ENCODE measurements around the gene COQ4. TPM values are rescaled to one million over a fixed set of nuclear protein-coding genes. Genes with fewer than 3 reads are reported as not detected.

COQ4 gene
- total RNA-seq, result 61.1 and 63.0 TPM in 2 replicates

DNA sequence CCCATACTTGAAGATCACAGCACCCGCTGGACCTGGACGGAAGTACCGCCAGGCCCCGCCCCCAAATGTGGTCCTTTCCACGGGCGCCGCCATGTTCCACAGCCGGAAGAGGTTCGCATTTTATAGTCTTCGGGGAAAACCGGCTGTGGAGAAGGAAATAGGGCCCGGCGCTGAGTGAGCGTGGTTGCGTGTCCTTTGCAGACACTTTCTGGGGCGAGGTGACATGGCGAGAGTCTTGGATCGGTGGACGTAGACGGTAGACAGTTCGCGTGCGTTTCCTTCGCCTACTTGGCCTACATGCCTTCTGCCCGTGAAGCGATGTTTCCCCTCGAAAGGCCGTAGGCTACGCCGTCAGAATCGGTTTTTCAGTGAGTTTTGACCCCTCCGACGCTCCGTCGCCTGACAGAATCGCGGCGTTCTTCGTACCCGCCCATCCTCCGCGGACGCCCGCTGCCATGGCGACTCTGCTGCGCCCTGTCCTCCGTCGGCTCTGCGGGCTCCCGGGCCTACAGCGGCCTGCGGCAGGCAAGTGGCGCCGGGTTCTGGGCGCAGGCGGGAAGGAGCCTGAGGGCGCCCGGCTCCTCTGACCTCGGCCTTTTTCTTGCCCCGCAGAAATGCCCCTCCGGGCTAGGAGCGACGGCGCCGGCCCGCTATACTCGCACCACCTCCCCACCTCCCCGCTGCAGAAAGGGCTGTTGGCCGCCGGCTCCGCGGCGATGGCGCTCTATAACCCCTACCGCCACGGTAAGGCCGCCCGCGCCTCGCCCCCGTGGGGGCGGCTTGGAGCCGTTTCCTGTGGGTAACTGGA, at the start of gene COQ4, which contains the start of gene TRUB2:
TSS of gene COQ4 (plus strand) at position 436 of the 808 bp plus-strand sequence. CDS start at position 456, 20 bp downstream.
TSS of gene TRUB2 (minus strand) at position 44 of the 808 bp plus-strand sequence. CDS start at position 5, 39 bp downstream.

DNA sequence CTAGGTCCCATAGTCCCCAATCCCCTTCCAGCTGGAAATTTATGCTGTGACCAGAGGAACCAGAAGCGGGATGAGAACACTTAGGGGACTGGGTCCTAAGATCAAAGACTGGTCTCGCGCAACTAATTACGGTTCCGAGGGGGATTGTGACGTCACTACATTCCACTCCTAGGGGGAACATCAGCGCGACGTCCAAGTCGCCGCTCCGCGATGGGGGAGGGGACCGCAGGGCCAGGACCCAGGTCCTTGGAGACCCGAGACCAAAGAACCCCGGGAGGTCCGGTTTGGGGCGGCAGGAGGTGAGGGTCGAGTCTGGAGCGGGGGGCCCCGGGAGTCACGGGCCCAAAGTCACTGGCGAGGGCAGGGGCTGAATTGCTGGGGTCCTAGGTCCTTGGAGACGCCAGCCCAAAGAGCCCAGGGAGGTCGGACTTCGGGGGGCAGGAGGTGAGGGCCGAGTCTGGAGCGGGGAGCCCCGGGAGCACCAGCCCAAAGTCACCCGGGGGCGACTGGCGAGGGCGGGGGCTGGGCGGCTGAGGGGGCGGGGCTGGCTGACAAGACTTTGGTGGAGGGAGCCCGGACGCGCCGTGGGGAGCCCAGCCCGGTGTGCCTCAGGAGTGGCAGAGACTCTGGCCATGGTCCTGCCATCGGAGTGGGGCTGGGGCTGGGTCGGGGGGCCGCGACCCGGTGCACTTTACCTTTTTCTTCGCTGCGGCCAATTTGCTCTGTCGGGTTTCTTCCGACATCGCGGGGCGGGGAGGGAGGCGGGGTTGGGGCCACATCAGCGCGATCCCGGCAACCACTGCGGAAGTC, 47.2 kb upstream of the COQ4 start, which contains the start of gene GOLGA2:
TSS of gene GOLGA2 (minus strand) at position 810 of the 810 bp plus-strand sequence. CDS start at position 779, 31 bp downstream.

DNA sequence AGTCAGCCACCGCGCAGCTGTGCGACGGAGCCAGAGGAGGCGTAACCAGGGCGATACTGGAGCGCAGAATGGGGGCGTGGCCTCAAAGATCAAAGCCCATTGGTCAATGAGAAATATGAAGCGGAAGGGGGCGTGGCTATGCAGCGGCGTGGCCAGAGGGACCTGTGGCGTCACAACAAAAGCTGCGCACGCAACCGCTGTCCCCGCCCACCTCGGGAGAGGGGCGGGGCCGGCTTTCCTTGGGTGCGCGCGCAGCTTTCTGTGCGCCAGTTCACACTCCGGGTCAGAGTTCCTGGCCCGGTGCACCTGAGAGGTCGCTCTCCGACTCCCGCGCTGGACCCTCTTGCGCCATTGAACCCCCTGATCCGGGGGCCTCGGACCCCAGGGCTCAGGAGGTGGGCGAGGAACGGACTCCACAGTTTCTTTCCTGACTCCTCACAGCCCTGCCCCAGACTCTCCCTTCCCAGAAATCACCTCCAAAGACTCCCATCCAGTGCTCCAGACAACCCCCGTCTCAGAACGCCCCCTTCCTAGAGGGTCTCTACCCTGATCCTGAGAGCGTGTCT, 46.5 kb upstream of the COQ4 start, which contains the start of gene SWI5:
TSS of gene SWI5 (plus strand) at position 269 of the 566 bp plus-strand sequence.

DNA sequence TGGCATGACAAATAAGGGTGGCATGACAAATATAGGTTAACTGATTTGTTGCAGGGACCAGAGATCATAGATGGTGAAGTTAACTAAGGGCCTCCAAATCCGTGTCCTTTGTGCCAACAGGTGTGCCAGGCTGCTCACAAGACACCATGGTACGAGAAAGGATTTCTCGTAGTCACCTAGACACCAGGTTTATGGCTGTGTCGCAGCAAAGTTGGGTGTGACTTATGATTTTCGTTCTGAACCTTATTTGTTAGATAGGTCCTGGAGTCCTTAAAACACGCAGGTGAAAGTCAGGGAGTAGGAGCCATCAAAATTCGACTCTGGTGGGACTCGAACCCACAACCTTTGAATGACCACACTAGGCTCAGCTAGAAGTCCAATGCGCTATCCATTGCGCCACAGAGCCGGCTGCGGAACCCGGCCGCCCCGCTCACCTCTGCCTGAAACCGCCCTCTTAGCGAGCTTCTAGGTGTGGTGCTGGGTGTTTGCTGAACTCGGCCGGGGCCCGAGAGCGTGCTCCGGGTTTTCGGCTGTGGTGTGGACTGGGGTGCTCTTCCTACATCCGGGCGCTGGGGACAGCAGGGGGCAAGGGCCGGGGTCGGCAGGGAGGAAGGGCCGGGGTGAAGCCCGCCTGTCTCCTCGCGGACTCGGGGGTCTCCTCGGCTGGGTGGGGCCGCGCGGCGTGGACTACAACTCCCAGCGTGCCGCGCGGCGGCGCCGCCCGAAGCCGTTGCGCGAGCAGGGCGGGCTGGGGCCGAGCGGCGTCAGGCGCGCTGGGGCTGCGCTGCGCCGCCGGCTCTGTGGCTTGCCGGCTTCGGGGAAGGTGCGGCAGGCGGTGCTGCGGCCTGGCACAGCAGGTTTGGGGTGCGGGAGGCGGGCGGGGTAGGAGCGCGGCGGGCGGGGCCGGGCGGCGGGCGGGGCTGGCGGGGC, 17.4 kb downstream of the COQ4 start, which contains the start of gene SLC27A4:
TSS of gene SLC27A4 (plus strand) at position 767 of the 930 bp plus-strand sequence. CDS start 2,606 bp downstream, outside the sequence.

GRCh38 chr9:128370752-128371629, 48.4 kb downstream of the COQ4 start, which contains the start of gene URM1:
Gene URM1 (plus strand): TSS chr9:128371374. CDS start chr9:128371381, 7 bp downstream.

Other genes with a start within 250 kb of the COQ4 start
- gene PTGES2, start 195.1 kb upstream of the COQ4 start, total RNA-seq, result 84.0 and 100 TPM in 2 replicates
- gene LCN2, start 173.4 kb upstream of the COQ4 start, total RNA-seq, result 1.9 TPM in 1 of 2 replicates, not detected in the other
- 177 and 374 TPM in 2 replicates for gene BBLN, start 162.6 kb upstream of the COQ4 start, total RNA-seq
- 67.0 and 90.5 TPM in 2 replicates for gene CIZ1, start 131.3 kb upstream of the COQ4 start, total RNA-seq
- 44.2 and 131 TPM in 2 replicates for gene DNM1, start 119.5 kb upstream of the COQ4 start, total RNA-seq
- 41.7 and 62.4 TPM in 2 replicates for gene GOLGA2, start 46.8 kb upstream of the COQ4 start, total RNA-seq
- 48.6 and 66.6 TPM in 2 replicates for gene SWI5, start 46.6 kb upstream of the COQ4 start, total RNA-seq
- gene TRUB2, start 392 bp upstream of the COQ4 start, total RNA-seq, result 16.6 and 17.2 TPM in 2 replicates
- gene SLC27A4, start 17.7 kb downstream of the COQ4 start, total RNA-seq, result 36.3 and 48.2 TPM in 2 replicates
- gene URM1, start 48.5 kb downstream of the COQ4 start, total RNA-seq, result 47.9 and 55.2 TPM in 2 replicates
- 91.9 and 147 TPM in 2 replicates for gene CERCAM, start 98.0 kb downstream of the COQ4 start, total RNA-seq
- 12.2 and 33.9 TPM in 2 replicates for gene ODF2, start 133.2 kb downstream of the COQ4 start, total RNA-seq
- 18.5 and 20.9 TPM in 2 replicates for gene GLE1, start 181.9 kb downstream of the COQ4 start, total RNA-seq
- gene SPTAN1, start 229.7 kb downstream of the COQ4 start, total RNA-seq, result 280 and 302 TPM in 2 replicates

Data from mesangial cell (primary cell).